ENCODE measurements around the gene LMLN. TPM values are rescaled to one million over a fixed set of nuclear protein-coding genes. Genes with fewer than 3 reads are reported as not detected.
"Not testable (repeated sequence)": the region's sequence is repeated elsewhere in the genome, so short reads cannot be mapped to it uniquely, and the experiment has no call there.

The LMLN gene
- total RNA-seq, 6 experiments from 2014 or later, result 4.8 to 8.1 (median 6.4) TPM

DNA sequence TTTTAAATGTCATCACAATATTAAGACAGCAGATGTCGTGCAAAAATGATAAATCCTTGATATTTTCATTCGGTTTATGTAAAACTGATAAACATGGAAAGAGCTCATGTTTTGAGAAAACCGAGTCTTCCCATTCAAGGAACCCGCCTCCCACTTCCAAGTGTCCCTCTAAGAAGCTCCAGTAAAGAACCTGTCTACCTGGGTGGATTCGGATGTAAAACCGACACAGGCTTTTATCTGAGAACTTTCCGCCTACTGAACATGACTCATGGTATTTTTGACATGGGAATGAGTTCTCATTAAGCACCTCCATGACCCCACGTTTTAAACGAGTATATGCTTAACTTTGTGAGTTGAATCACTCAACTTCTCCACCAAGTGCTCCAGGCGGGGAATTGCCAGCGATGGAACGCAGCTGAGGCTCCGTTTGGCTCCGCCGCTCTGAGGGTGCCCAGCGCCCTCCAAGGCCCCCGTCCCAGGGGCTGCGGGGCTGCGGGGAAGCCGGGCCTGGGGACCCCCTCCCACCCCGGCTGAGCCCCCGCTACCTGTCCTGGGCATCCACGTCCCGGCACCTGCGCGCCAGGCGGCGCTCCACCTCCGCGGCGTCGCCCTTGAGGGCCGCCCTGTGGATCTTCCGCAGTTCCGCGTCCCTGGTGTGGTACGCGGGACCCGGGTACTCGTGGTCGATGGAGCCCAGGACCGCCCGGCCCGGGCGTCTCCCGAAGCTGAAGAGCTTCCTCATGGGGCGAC lies 119.9 kb downstream of the LMLN start:
- no peak overlapping the region for H3K27ac Mint-ChIP-seq
- no peaks in the 10 kb centered on the region for H3K36me3 Mint-ChIP-seq (ENCODE audit: low read depth)
- TF ChIP-seq CTCF (IDR thresholded peaks at IDR 0.05), result no peak
- DNase-seq, result no peak
- H3K9me3 Mint-ChIP-seq, result no peaks in the 10 kb centered on the region
- no peaks in the 10 kb centered on the region for H3K4me1 Mint-ChIP-seq (ENCODE audit: low read depth)
- peaks cover 12% of the 10 kb centered on the region for H3K27me3 Mint-ChIP-seq (ENCODE audit: insufficient read depth)
- H3K4me3 Mint-ChIP-seq, result peak overlapping the region; percentile 68

DNA sequence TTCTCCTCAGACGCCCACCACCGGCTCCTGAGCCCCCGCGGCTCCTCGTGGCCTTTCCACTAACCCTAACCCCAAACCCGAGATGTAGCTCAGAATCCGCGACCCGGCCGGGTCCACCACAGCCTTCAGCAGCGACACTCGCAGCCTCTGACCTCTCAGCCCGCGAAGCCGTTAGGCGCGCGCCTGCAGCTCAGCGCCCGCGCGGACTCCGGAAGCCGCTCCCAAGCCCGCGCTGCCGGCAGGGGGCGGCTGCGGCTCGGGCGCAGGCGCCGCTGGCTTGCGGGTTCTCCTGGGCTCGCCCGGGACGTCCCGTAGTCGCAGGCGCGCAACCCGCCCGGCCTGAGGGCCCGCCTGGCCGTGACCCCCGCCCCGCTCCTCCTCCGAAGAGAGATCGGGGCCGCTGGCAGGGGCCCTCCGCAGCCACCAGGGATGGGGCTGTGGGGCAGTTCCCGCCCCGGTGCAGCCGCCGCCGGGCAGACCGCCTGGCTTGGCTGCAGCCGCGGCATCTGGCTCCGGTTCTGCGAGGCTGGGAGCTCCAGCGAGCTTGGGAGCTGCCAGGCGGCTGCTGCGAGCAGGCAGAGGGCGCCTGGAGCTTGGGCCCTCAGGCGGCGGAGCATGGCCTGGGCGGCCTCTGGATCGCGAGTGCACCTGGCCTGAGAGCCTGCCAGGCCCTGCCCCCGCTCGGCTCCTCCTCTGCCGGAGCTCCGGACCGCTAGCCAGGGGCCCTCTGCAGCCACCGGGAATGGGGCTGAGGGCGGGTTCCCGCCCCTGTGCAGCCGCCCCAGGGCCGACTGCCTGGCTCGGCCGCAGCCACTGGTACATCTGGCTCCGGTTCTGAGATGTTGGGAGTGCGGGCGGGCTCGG lies 120.7 kb downstream of the LMLN start:
- Mint-ChIP-seq H3K27ac (no peak overlapping the region), H3K27me3 (ENCODE audit: insufficient read depth) (peaks cover 16% of the 10 kb centered on the region)

DNA sequence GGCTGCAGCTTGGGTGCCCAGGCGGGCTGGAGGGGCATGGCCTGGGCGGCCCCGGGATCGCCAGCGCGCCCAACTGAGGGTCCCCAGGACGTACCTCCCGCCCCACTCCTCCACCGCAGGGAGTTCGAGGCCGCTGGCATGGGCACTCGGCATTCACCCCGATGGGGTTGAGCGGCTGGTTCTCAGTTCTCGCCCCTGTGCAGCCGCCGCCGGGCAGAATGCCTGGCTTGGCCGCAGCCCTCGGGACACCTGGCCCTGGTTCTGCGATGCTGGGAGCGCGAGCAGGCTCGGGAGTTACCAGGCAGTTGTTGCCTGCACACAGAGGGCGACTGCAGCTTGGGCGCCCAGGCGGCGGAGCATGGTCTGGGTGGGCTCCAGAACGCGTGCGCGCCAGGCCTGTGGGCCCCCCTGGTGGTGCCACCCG lies 121.4 kb downstream of the LMLN start:
- no peaks in the 10 kb centered on the region for H3K4me1 Mint-ChIP-seq (ENCODE audit: low read depth)
- no peak for DNase-seq
- no peaks in the 10 kb centered on the region for H3K36me3 Mint-ChIP-seq (ENCODE audit: low read depth)
- no peak overlapping the region for H3K4me3 Mint-ChIP-seq
- H3K27me3 Mint-ChIP-seq (ENCODE audit: insufficient read depth), result peaks cover 20% of the 10 kb centered on the region
- no peak for TF ChIP-seq CTCF (IDR thresholded peaks at IDR 0.05)
- no peaks in the 10 kb centered on the region for H3K9me3 Mint-ChIP-seq
- no peak overlapping the region for H3K27ac Mint-ChIP-seq

More for the DNA sequence above, 120.7 kb downstream of the LMLN start:
- TF ChIP-seq CTCF (IDR thresholded peaks at IDR 0.05), result peak; percentile 83
- Mint-ChIP-seq H3K4me3 (peak overlapping the region; percentile 68), H3K4me1 (ENCODE audit: low read depth) (no peaks in the 10 kb centered on the region), H3K36me3 (ENCODE audit: low read depth) (no peaks in the 10 kb centered on the region), H3K9me3 (no peaks in the 10 kb centered on the region)
- DNase-seq, result peak; percentile 33

- not testable (repeated sequence) for DNase-seq; H3K27ac Mint-ChIP-seq; H3K4me1 Mint-ChIP-seq (ENCODE audit: low read depth); H3K4me3 Mint-ChIP-seq; H3K9me3 Mint-ChIP-seq; H3K36me3 Mint-ChIP-seq (ENCODE audit: low read depth)
- H3K27me3 Mint-ChIP-seq (ENCODE audit: insufficient read depth), result peaks cover 18% of the 10 kb centered on the region
Measured at GRCh38 chr3:198082226-198082625, 122.2 kb downstream of the LMLN start.

DNA sequence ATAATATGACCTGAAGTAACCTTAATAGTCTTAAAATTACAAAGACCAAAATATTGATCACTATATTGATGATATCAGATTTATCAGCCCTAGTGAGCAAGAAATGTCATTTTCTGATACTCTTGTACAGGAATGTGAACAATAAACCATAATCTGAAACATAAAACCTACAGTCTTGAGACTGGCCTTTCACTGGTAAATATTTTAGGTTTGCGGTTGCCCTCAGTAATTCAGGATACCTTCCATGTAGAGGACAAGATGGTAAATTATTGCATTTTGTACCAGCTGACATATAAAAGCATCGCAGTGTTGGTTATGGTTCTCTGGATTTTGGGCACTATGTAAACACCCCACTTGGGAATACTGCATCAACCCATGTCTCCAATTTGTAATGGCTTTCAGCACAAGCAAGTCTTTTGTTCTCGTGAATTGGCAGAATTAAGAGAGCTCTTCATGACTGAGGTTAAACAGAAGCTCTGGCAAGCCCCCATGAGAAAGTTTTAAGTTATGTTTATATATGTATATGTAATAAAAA lies 128.5 kb downstream of the LMLN start:
- no peak for TF ChIP-seq CTCF (IDR thresholded peaks at IDR 0.05)
- no peak overlapping the region for H3K4me3 Mint-ChIP-seq

More for the DNA sequence above, 128.5 kb downstream of the LMLN start:
- Mint-ChIP-seq H3K9me3 (no peaks in the 10 kb centered on the region), H3K4me1 (ENCODE audit: low read depth) (no peaks in the 10 kb centered on the region), H3K27ac (no peak overlapping the region), H3K36me3 (ENCODE audit: low read depth) (no peaks in the 10 kb centered on the region), H3K27me3 (ENCODE audit: insufficient read depth) (peaks cover 14% of the 10 kb centered on the region)
- no peak for DNase-seq
